Eye (tissue), 1 donor: ENCODE data around the gene DBP.
"Not testable (repeated sequence)": the region's sequence is repeated elsewhere in the genome, so short reads cannot be mapped to it uniquely, and the experiment has no call there.

ENCODE experiments used
- DNase-seq: peaks from one replicate; pipeline ENCODE4 v3.0.0-alpha.2; 2015

DBP gene

GRCh38 chr19:48636859-48637448 is at the start of gene DBP:
TSS of gene DBP (minus strand) at chr19:48637379. CDS start at chr19:48636994, 385 bp downstream.
- DNase-seq: no peak

GRCh38 chr19:48686637-48687036 is 49.5 kb upstream of the DBP start:
- DNase-seq: not testable (repeated sequence)

- peak; percentile 41 for DNase-seq
Measured at GRCh38 chr19:48686088-48686487, 48.9 kb upstream of the DBP start.

- no peak for DNase-seq
Measured at GRCh38 chr19:48685583-48685982, 48.4 kb upstream of the DBP start.

GRCh38 chr19:48683349-48683748 is 46.2 kb upstream of the DBP start:
- DNase-seq: peak; percentile 88

GRCh38 chr19:48681127-48681470 is 43.9 kb upstream of the DBP start:
- DNase-seq: no peak

GRCh38 chr19:48680436-48681126 is 43.4 kb upstream of the DBP start:
- DNase-seq: no peak

- not testable (repeated sequence) for DNase-seq
Measured at GRCh38 chr19:48680006-48680405, 42.8 kb upstream of the DBP start.

GRCh38 chr19:48678201-48678600 is 41.0 kb upstream of the DBP start:
- DNase-seq: no peak

GRCh38 chr19:48676887-48677286 is 39.7 kb upstream of the DBP start:
- DNase-seq: no peak

- no peak for DNase-seq
Measured at GRCh38 chr19:48676487-48676886, 39.3 kb upstream of the DBP start.

GRCh38 chr19:48674921-48675824 is 38.0 kb upstream of the DBP start:
- peak; percentile 96 for DNase-seq

- DNase-seq: no peak
Measured at GRCh38 chr19:48674216-48674809, 37.1 kb upstream of the DBP start.

- peak; percentile 41 for DNase-seq
Measured at GRCh38 chr19:48673436-48674100, 36.4 kb upstream of the DBP start.

- DNase-seq: no peak
Measured at GRCh38 chr19:48672994-48673393, 35.8 kb upstream of the DBP start, which contains the start of gene NTN5. TSS of gene NTN5 (minus strand) at chr19:48673017. CDS start at chr19:48670986, 2,031 bp downstream.

GRCh38 chr19:48671446-48671995 is 34.3 kb upstream of the DBP start:
- DNase-seq: no peak

- DNase-seq: peak; percentile 57
Measured at GRCh38 chr19:48670699-48671445, 33.7 kb upstream of the DBP start.

- DNase-seq: no peak
Measured at GRCh38 chr19:48669903-48670668, 32.9 kb upstream of the DBP start.

- no peak for DNase-seq
Measured at GRCh38 chr19:48668761-48669160, 31.6 kb upstream of the DBP start.

GRCh38 chr19:48668332-48668731 is 31.2 kb upstream of the DBP start:
- DNase-seq: no peak

- DNase-seq: no peak
Measured at GRCh38 chr19:48665786-48666185, 28.6 kb upstream of the DBP start.
